ENCODE measurements around the gene VAMP2.

Gene VAMP2

GRCh38 chr17:8162997-8163977, 539 bp upstream of the VAMP2 start:
- DNase-seq, result peak; percentile 69
- H3K27ac Mint-ChIP-seq, result peak overlapping the region; percentile 98
- no peaks in the 10 kb centered on the region for H3K9me3 Mint-ChIP-seq
- H3K27me3 Mint-ChIP-seq, result no peaks in the 10 kb centered on the region
- H3K36me3 Mint-ChIP-seq (ENCODE audit: low read depth), result peaks cover 36% of the 10 kb centered on the region
- peaks cover 60% of the 10 kb centered on the region for H3K4me1 Mint-ChIP-seq (ENCODE audit: low read depth)
- peak overlapping the region; percentile 87 for H3K4me3 Mint-ChIP-seq

DNA sequence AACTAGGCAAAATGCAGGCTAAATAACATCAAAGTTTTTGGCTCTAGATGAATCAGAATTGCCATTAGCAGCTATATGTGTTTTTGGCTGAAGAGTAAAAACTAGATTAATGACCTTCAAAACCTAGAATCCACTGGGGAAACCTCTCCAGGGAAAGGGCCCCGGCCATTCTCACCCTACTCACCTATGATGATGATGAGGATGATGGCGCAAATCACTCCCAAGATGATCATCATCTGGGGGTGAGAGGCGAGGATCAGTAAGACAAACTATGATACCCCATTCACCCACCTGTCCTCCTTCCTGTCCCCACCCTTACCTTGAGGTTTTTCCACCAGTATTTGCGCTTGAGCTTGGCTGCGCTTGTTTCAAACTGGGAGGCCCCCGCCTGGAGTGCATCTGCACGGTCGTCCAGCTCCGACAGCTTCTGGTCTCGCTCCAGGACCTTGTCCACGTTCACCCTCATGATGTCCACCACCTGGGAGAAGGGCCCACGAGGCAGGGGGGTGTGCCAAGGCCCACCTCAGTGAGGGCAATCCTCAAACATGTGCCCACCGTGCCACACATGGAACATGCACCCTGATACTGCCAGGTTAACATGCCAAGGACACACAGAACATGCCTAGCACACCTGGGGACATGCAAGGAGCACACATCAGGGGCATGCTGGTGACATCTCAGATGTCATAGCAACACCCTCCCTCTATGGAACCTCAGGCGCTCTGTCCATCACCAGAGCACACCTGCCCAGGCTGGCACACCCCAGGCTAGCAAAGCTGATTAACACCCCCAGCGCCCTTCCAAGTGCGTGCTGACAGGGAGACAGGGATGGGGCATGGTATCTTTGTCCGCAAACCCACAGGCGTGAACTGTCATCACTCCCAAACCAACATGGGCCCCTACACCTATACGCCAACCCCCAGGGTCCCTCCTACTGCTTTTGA, 1.2 kb downstream of the VAMP2 start:
- DNase-seq, result peak; percentile 42

GRCh38 chr17:8160741-8161221, 2.0 kb downstream of the VAMP2 start:
- Mint-ChIP-seq H3K27ac (peak overlapping the region; percentile 95), H3K36me3 (ENCODE audit: low read depth) (peaks cover 40% of the 10 kb centered on the region), H3K27me3 (no peaks in the 10 kb centered on the region), H3K4me3 (peak overlapping the region; percentile 87), H3K4me1 (ENCODE audit: low read depth) (peaks cover 57% of the 10 kb centered on the region), H3K9me3 (no peaks in the 10 kb centered on the region)
- no peak for DNase-seq

More for the DNA sequence above, 1.2 kb downstream of the VAMP2 start:
- Mint-ChIP-seq H3K9me3 (no peaks in the 10 kb centered on the region), H3K36me3 (ENCODE audit: low read depth) (peaks cover 40% of the 10 kb centered on the region), H3K27ac (peak overlapping the region; percentile 95), H3K4me3 (peak overlapping the region; percentile 87), H3K27me3 (no peaks in the 10 kb centered on the region), H3K4me1 (ENCODE audit: low read depth) (peaks cover 59% of the 10 kb centered on the region)

DNA sequence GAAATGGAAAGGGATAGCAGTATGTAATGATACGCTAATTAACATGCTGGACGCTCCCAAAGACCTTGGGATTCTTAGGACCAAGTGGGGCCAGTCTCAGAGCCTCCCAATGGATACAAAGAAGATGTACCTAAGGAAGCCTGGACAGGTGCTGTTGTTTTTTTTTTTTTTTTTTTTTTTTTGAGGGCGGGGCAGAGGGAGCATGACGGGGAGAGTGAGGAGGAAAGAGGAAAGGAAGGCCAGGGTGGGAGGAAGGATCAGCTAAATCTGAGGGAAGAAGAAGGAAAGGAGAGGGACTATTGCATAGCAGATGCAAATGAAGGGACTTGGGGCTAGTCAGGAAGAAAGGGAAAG, 2.5 kb downstream of the VAMP2 start:
- Mint-ChIP-seq H3K36me3 (ENCODE audit: low read depth) (peaks cover 40% of the 10 kb centered on the region), H3K27me3 (no peaks in the 10 kb centered on the region), H3K27ac (peak overlapping the region; percentile 92), H3K9me3 (no peaks in the 10 kb centered on the region), H3K4me3 (peak overlapping the region; percentile 40), H3K4me1 (ENCODE audit: low read depth) (peaks cover 57% of the 10 kb centered on the region)
- DNase-seq, result no peak

DNA sequence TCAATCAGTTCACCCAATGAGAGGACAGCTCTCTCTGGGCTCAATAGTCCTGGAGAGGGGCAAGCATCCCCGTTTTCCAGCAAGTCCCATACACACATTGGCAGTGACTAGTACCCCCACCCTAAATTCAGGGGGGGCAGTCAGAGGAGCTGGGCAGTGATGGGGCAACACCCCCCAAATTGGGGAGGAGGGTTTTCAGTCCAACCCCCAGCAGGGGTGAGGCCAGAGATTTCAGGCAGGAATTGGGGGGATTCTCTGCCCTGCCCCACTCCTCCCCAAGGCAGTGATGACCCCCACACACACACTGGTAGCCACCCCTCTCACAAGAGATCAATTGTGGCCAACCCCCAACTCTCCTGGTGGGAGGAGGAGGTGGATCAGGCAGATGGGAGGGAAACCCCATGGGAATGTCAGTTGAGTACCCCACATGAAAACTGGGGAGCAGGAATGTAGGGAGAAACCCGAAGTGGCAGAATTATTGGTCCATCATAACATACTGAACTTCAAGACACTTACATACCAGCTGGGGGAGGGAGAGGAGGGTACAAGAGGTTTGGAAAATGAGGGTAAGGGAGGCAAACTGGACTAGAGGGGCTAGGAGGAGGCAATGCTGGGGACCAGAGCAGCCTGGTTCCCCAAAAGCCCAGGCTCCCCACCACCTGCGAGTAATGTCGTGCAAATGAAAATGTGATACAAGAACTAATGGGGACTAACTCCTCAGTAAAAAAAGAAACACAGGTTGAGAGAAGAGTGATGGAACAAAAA, 3.1 kb downstream of the VAMP2 start:
- Mint-ChIP-seq H3K4me1 (ENCODE audit: low read depth) (peaks cover 51% of the 10 kb centered on the region), H3K4me3 (peak overlapping the region; percentile 40), H3K27ac (peak overlapping the region; percentile 92), H3K27me3 (no peaks in the 10 kb centered on the region), H3K9me3 (no peaks in the 10 kb centered on the region), H3K36me3 (ENCODE audit: low read depth) (peaks cover 40% of the 10 kb centered on the region)
- no peak for DNase-seq

GRCh38 chr17:8159032-8159400, 3.7 kb downstream of the VAMP2 start:
- Mint-ChIP-seq H3K27me3 (no peaks in the 10 kb centered on the region), H3K4me3 (peak overlapping the region; percentile 37), H3K4me1 (ENCODE audit: low read depth) (peaks cover 45% of the 10 kb centered on the region), H3K27ac (peak overlapping the region; percentile 92), H3K9me3 (no peaks in the 10 kb centered on the region), H3K36me3 (ENCODE audit: low read depth) (peaks cover 40% of the 10 kb centered on the region)
- DNase-seq, result no peak

DNA sequence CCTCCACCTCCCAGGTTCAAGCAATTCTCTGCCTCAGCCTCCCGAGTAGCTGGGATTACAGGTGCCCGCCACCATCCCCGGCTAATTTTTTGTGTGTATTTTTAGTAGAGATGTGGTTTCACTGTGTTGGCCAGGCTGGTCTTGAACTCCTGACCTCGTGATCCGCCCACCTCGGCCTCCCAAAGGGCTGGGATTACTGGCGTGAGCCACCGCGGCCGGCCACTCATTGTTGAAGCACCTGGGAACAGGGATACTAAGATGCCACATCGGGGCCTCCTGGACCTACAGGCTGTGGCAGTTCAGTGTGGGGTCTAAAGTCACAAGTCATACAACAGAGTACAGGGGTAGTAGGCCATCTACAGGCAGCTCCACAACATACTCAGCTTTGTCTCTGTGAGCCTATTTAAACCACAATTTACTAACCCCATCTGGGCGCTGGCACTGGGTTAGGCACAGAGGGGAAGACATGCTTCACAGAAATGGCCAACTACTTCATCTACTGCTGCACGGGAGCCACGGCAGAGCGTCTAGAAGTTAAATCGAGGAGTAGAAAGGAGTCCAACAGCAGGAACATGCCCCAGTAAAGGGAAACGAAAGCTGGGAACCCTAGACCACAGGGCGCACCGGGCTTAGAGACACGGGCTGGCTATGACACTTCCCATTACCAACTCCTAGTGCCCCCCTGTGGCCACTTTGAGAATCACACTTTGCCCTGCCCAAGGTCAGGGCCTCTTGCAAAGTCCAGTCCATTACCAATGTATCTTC, 4.3 kb downstream of the VAMP2 start:
- Mint-ChIP-seq H3K4me1 (ENCODE audit: low read depth) (peaks cover 42% of the 10 kb centered on the region), H3K9me3 (no peaks in the 10 kb centered on the region), H3K4me3 (peak overlapping the region; percentile 37), H3K36me3 (ENCODE audit: low read depth) (peaks cover 40% of the 10 kb centered on the region), H3K27ac (peak overlapping the region; percentile 91), H3K27me3 (no peaks in the 10 kb centered on the region)
- DNase-seq, result peak; percentile 88

DNA sequence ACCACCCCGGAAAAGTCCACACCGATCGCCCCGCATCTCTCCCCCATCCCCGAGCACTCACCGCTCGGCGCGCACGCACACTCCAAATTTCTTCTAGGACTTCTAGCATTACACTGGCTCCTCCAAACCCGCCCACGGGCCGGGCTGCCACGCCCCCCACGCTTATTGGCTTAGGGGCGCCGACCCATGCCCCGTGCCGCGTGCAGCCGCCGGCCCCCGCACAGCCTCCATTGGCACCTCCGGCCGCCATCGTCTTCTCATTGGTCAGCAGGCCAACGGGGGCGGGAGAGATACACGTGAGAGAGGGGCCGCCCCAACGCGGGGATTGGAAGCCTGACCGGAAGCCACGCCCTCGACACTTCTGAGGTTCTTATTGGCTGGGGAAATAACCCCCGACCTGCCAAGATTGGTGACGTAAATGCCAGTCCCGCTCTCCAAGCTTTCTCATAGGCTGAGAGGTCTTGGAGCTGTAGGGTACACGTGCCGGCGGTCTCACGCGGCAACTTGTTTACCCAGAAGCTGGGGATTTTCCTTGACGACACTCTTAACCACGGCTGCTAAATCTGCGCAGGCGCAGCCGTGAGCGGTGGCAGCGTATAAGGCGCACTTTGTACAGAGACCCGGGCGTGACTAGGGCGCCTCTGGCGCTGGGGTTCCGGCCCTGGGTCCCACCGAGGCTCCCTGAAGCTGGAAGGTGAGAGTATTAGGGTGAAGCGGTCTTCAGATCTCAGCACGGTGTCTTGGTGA, 6.3 kb downstream of the VAMP2 start:
- Mint-ChIP-seq H3K27ac (no peak overlapping the region), H3K36me3 (ENCODE audit: low read depth) (peaks cover 40% of the 10 kb centered on the region), H3K4me3 (no peak overlapping the region), H3K27me3 (no peaks in the 10 kb centered on the region), H3K9me3 (no peaks in the 10 kb centered on the region), H3K4me1 (ENCODE audit: low read depth) (peaks cover 51% of the 10 kb centered on the region)
- DNase-seq, result peak; percentile 99

GRCh38 chr17:8155996-8156245, 6.8 kb downstream of the VAMP2 start:
- no peak for DNase-seq
- Mint-ChIP-seq H3K9me3 (no peaks in the 10 kb centered on the region), H3K27me3 (no peaks in the 10 kb centered on the region), H3K4me1 (ENCODE audit: low read depth) (peaks cover 49% of the 10 kb centered on the region), H3K36me3 (ENCODE audit: low read depth) (peaks cover 37% of the 10 kb centered on the region), H3K27ac (no peak overlapping the region), H3K4me3 (no peak overlapping the region)

DNA sequence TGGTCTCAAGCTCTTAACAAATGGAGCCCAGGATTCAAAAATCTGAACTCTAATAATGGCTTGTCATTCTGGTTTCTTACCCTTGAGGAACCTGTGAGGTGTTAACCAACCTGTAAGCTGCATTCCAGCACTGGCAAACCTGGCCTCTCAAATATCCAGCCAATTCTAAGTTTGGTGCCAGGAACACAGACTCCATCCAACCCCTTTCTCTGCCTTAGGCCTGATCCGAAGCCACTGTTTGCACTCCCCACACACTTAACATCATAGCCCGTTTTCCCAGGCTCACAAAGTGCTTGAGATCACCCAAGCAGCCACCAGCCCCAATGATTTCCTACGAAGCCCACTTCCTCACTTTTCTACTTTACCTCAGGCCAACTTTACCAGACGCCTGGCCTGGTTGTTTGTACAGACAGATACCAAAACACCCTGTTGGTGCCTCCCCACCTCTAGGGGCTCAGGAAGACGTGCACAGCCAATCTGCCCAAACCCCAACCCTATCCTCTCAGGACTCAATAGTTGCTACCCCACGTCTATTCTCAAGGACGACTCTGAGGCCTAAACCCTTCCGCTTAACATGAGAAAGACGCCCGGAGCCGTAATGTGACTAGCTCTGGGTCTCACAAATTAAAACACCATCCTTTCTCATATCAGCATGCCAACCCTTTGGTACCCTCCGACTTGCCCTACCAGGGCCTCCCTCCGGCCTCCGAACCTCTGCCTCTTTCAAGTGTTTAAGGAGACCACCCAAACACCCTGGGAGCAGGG, 7.3 kb downstream of the VAMP2 start:
- no peak for DNase-seq
- Mint-ChIP-seq H3K4me3 (no peak overlapping the region), H3K4me1 (ENCODE audit: low read depth) (peaks cover 49% of the 10 kb centered on the region), H3K27me3 (no peaks in the 10 kb centered on the region), H3K9me3 (no peaks in the 10 kb centered on the region), H3K36me3 (ENCODE audit: low read depth) (peaks cover 33% of the 10 kb centered on the region), H3K27ac (no peak overlapping the region)

- no peaks in the 10 kb centered on the region for H3K9me3 Mint-ChIP-seq
- no peak for DNase-seq
- no peak overlapping the region for H3K4me3 Mint-ChIP-seq
- peaks cover 33% of the 10 kb centered on the region for H3K36me3 Mint-ChIP-seq (ENCODE audit: low read depth)
- peaks cover 49% of the 10 kb centered on the region for H3K4me1 Mint-ChIP-seq (ENCODE audit: low read depth)
- H3K27me3 Mint-ChIP-seq, result no peaks in the 10 kb centered on the region
- no peak overlapping the region for H3K27ac Mint-ChIP-seq
Observed at GRCh38 chr17:8154608-8155155, 8.1 kb downstream of the VAMP2 start.

DNA sequence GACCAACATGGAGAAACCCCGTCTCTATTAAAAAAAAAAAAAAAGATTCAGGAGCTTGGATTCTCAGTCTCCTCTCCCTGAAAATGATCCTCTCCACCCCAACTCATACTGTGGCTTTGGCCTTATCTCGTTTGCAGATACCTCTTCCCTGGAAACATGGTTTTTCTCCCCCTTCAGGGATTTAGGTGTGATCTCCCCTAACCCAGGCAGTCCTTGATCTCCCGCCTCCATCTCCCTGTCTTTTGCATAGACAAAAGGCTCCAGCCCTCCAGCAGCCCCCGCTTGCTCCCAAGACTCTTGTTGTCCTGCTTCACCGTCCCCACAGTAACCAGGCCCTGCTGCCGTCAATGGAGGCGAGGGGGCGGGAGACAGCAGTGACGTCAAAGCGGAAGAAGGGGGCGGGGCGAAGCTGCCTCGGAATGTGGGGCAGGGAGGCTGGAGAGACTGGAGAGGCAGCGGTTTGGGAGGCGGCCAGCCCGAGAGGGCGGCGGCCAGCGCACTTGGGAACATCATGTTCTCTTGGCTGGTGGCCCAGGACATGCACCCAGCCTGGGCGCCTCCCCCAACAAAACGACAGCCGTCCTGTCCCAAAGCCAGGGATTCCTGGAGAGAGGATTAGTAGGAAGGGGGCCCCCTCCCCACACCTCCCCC, 8.7 kb downstream of the VAMP2 start:
- peaks cover 34% of the 10 kb centered on the region for H3K36me3 Mint-ChIP-seq (ENCODE audit: low read depth)
- no peaks in the 10 kb centered on the region for H3K9me3 Mint-ChIP-seq
- H3K27me3 Mint-ChIP-seq, result no peaks in the 10 kb centered on the region
- peak overlapping the region; percentile 66 for H3K4me3 Mint-ChIP-seq
- DNase-seq, result peak; percentile 87
- peaks cover 47% of the 10 kb centered on the region for H3K4me1 Mint-ChIP-seq (ENCODE audit: low read depth)
- no peak overlapping the region for H3K27ac Mint-ChIP-seq

Data from activated T-cell treated with anti-CD3 and anti-CD28 coated beads, Interleukin-2, amount 50 U/mL, for 24 hours (primary cell).